Suprapubic skin (tissue), 4 donors: ENCODE data around the gene EFHD1.

ENCODE experiments used
- POLR2A ChIP-seq, 2 donors: fragments of 450-650 bp; IDR thresholded peaks; one replicate each; pipeline ENCODE4 v1.6.1; 2017; ENCODE audit warnings: antibody characterized with exemption in 2 of 2, mild to moderate bottlenecking in 2 of 2, moderate library complexity in 2 of 2
- POLR2AphosphoS5 ChIP-seq, 3 donors: sonication (generic); formaldehyde crosslinking; IDR thresholded peaks; one replicate each; pipeline ENCODE4 v1.6.1; 2017; ENCODE audit warnings: antibody characterized with exemption in 3 of 3
- TF ChIP-seq, protein P1 (sequence below), 2 donors: fragments of 200-600 bp in 1 of 2; fragments of 450-650 bp in 1 of 2; sonication (generic) in 1 of 2; IDR thresholded peaks; one replicate each; pipeline ENCODE4 v1.5.1; 2016 to 2019; ENCODE audit warnings: antibody characterized with exemption in 2 of 2, mild to moderate bottlenecking in 1 of 2, moderate library complexity in 1 of 2

DNA sequence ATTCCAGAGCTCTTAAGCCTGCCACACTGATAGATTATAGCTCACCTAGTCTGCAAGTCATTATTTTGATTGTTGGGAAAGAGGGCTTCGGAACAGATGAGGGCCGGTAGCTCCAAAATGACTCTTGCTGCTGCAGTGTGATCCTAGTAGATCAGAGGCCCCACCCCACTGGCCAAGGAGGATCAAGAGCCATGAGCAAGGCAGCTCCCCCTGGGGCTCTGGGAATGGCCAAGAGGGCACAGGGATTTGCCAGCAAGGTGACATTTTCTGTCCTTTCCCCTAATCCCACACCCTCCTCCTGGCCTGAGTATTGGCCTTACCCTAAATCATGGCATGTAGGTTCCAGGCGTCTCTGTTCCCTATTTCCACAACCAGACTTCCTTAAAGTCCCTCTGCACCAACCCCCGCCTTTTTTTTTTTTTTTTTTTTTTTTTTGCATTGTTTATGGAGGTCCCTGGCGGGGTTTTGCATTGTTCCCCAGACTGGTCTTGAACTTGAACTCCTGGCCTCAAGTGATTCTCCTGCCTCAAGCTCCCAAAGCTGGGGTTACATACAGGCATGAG, 46.4 kb upstream of the EFHD1 start:
- TF ChIP-seq POLR2A (IDR thresholded peaks at IDR 0.05) (no peak), POLR2AphosphoS5 (IDR thresholded peaks at IDR 0.05) (no peak)
- TF ChIP-seq, protein P1, sequence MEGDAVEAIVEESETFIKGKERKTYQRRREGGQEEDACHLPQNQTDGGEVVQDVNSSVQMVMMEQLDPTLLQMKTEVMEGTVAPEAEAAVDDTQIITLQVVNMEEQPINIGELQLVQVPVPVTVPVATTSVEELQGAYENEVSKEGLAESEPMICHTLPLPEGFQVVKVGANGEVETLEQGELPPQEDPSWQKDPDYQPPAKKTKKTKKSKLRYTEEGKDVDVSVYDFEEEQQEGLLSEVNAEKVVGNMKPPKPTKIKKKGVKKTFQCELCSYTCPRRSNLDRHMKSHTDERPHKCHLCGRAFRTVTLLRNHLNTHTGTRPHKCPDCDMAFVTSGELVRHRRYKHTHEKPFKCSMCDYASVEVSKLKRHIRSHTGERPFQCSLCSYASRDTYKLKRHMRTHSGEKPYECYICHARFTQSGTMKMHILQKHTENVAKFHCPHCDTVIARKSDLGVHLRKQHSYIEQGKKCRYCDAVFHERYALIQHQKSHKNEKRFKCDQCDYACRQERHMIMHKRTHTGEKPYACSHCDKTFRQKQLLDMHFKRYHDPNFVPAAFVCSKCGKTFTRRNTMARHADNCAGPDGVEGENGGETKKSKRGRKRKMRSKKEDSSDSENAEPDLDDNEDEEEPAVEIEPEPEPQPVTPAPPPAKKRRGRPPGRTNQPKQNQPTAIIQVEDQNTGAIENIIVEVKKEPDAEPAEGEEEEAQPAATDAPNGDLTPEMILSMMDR (IDR thresholded peaks at IDR 0.05) = no peak
